GM18861 (cell line): ENCODE measurements around the gene FAM20C.

ENCODE experiments used
- ATAC-seq: cut with Tn5 transposase; IDR thresholded peaks from one replicate; pipeline ENCODE4 v1.9.1; 2021; ENCODE audit not compliant: unreplicated experiment

Gene FAM20C

DNA sequence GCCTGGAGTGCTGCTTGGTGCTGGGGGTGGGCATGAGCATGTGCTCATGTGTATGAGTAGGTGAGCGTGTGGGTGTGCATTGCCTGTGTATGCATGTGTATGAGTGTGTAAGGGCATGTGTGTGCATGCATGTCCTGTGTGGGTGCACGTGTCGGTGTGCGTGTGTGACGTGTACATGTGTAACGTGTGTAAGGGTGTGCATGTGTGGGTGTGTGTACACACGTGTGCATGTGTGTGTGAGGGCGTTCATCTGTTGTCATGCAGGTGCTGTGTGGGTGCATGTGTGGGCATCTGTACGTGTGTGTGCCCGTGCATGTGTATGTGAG is 30.3 kb downstream of the FAM20C start:
- no peak for ATAC-seq

DNA sequence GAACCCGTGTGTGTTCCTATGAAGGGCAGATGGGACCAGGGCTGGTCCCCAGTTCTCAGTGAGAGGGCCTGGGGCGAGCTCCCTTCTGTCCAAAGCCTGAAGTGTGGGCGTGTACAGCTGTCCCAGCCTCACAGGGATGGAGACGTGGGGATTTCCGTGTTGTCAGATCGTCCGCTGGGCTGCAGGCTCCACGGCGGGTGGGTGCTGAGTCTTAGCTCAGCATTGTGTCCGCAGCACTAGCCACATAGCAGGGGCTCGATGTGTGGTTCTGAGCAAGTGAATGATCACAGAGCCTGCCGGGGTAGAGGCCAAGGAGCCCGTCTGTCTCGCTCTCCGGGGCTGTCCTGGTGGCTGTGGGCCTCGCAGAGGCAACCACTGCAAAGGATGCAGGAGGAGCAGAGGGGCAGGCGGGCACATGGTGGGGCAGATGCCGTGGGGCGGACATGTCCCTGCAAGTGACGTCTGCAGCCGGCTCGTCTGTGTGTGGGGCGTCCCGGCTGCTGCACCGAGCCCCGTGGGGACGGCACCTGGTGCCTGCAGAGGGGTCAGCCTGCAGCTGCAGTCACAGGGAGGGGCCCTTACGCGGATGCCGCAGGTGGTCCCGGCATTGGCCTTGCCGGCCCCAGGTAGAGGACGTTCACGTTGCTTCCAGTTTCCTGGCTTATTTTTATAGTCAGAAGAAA is 30.9 kb downstream of the FAM20C start:
- no peak for ATAC-seq

DNA sequence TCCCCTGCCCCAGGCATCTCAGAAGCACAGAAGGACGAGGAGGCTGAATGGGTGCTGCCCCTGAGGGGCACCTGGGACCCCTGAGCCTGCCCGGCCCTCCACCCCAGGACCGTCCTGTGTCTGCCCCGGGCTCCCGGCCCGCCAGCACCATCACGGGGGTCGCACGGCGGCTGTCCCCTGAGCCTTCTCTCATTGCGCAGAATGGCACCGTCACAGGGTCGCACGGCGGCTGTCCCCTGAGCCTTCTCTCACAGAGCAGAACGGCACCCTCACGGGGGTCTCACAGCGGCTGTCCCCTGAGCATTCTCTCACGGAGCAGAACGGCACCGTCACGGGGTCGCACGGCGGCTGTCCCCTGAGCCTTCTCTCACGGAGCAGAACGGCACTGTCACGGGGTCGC is 31.5 kb downstream of the FAM20C start:
- no peak for ATAC-seq

DNA sequence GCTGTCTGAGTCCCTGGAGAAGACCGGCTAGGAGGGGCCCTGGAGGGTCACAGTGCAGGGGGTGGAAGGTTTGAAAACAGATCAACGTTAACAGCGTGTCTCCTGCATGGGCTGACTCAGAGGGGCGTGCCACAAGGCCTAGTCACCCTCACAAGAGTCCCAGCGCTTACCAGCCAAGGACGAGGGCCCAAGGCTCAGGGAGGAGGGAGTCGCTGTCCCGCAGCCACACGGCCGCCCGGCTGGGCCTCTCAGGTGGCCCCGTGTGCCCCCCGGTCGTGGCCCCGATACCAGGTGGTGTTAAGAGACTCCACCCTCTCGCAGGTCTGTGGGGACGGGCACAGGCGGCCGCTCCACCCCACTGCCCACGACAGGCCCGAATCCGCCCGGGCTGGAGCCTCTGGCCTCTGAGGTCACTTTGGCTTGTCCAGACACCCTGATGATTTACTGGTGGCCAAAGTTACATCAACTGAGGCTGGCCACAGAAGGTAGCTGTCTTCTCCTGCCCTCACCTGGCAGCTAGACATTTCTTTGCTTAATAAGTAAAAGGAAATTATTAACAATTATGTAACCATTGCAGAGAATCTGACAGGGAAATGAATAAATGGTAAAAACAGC is 34.0 kb downstream of the FAM20C start:
- no peak for ATAC-seq

DNA sequence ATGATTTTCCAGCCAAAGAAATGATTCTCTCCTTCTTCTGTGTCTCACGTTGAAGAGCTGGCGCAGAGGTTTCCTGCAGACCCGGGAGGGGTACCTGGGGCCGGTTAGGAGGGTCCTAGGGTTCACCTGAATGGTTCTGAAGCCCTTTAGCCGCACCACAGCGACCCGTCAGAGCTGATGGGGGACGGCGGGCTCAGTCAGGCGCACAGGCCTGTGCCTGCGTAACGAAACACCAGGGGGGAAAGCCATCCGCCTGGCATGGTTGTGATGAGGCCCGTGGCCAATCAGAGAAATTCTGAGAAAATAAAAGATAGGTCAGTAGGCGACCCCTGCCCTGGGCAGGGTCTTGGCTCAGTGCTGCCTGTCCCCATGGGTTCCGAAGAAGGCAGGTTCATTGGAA is 35.6 kb downstream of the FAM20C start:
- no peak for ATAC-seq

DNA sequence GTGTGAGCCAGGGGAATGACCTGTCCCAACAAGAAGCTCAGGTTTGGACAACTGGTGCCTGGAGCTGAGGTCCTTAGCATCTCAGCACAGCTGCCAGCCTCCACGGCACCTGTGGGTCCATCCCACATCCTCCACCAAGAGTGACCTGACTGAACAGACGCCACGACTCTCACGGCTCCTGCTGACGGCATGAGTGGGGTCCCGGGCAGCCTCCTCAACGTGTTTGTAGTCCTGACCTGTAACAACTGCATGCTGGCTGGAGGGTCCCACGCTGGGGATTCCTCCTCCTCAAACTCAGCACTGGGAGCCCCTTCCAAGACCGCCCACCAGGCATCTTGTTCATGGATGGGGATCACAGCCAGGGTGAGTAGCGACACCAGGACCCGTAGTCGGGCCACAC is 36.2 kb downstream of the FAM20C start:
- no peak for ATAC-seq

DNA sequence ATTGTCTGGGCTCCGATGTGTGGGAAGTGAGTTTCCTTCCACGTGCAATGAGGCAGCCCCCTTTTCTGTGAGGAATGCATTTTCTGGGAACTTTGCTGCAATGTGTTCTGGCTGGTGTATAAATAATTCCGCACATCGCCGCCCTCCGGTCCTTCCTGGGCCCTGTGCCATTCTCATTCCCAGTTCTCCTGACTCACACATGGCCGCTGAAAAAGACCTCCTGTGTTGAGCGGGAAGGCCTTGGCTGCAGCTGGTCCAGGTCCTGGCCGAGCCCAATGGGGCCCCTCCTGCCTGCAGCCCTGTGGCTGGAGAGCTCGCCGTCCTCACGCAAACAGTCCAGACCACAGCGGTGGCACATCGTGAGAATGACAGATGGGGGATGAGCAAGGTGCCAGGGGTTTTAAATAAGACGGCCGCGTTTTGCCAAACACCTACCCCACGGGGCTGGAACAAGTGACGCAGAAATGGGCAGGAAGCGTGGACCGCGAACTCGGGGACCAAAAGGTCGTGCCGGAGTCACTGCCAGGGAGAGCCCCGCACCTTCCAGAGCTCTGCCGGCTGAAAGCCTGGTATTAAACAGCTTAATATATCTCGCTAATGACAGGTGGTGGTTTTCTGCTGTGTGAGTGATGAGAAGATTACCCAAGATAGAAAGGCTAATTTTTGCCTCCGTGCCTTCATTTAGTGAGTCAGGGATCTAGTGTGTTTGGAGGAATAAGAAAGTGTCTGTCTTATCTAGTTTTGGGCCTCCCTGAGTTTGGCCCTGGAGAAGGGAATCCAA is 37.0 kb downstream of the FAM20C start:
- ATAC-seq: no peak

DNA sequence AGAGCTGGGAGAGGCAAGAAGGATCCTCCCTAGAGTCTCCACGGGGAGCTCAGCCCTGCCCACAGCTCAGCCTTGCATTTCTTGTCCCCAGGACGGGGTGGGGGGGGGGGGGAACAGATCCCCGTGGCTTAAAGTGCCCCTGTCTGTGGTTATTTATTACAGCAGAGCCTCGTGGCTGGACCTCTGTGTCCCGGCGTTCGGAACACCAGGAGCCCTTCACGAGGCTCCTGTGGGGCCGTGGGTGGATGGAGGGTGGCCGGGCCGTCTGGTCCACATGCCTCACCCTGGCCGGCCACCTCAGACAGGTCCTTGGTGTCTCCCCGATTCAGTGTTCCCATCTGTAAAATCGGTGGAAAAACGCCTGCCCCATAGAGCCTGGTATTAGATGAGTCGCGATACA is 37.9 kb downstream of the FAM20C start:
- no peak for ATAC-seq

DNA sequence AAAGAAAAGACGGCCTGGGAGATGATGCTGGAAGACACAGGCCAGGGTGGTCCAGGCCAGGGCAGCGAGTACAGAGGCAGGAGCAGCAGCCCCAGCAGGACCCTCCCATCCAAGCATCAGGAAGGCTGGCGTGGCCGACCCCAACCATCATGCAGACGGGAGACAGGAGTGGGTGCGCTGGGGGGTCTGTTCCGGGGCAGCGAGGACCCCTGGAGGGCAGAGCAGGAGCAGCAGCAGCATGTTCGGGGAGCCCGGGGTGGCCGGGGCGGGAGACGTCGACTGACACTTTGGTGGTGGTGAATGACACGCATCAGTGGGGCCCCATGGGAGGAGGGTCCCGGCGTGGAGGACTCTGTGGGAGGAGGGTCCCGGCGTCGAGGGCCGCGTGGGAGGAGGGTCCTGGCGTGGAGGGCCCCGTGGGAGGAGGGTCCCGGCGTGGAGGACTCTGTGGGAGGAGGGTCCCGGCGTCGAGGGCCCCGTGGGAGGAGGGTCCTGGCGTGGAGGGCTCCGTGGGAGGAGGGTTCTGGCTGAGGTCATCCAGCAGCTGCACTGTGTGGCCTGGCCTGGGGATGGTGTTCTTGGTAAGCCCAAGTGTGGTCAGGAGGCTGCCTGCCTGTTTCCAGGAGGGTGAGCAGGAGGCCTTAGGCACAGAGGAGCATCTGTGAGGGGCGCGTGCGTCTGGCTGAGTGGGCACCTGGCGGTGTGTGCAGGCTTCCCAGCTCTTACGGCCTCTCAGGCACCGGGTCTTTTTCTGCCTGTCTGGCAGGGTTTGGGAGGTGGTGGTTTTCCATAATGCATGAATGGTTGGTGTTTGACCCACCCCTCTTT is 38.9 kb downstream of the FAM20C start:
- no peak for ATAC-seq

DNA sequence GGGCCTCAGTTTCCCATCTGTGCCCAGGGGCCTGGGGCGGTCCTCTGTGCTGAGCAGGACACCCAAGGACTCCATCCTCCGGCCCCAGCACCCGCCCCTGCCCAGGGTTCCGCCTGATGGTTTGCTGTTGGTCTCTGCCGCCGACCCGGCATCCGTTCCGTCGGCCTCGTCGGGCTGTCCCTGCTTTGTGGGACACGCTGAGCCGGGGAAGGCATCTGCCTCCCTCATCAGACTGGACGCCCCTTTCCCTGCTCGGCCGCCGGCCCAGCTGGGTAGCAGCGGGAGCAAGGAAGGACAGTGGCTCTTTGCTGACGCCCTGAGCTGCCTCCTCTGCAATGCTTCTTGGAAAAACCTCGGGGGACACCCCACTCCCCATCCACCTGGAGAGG is 39.5 kb downstream of the FAM20C start:
- no peak for ATAC-seq

DNA sequence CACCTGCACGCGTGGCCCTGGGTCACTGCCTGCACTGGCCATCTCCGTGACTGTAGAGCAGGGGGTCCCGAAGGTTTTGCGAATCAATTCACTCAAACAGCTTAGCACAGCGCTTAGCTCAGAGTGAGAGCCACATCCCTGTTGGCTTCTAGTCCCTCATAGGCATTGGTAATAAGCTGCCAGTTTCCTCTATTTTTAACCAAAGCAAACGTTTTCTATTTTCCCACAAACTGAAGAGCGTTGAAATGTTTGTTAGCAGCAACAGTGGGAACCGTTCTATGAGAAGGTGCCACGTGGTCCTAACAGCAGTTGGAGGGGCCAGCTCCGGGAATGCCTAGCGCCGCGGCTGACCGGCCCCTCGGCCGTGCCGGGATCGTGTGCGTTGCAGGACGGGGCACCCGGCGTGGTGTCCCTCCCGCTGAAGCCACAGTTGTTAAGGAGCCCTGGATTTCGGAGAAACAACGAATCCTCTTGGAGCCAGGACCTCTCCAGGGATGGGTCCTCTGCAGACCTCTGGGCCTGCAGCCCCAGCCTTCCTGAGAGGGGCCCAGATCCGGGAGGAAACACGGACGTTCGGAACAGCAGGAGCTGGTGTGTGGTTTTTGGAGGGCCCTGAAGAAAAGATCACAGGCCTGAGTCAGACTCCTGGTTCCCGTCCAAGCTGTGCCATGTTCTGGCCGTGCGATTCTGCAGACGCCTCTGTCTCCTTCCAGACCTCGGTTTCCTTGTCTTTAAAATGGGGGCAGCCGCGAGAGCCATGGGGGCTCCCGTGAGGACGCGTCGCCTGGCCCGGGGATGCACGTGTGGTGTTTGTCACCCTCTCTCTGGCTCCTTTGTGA is 40.3 kb downstream of the FAM20C start:
- no peak for ATAC-seq

DNA sequence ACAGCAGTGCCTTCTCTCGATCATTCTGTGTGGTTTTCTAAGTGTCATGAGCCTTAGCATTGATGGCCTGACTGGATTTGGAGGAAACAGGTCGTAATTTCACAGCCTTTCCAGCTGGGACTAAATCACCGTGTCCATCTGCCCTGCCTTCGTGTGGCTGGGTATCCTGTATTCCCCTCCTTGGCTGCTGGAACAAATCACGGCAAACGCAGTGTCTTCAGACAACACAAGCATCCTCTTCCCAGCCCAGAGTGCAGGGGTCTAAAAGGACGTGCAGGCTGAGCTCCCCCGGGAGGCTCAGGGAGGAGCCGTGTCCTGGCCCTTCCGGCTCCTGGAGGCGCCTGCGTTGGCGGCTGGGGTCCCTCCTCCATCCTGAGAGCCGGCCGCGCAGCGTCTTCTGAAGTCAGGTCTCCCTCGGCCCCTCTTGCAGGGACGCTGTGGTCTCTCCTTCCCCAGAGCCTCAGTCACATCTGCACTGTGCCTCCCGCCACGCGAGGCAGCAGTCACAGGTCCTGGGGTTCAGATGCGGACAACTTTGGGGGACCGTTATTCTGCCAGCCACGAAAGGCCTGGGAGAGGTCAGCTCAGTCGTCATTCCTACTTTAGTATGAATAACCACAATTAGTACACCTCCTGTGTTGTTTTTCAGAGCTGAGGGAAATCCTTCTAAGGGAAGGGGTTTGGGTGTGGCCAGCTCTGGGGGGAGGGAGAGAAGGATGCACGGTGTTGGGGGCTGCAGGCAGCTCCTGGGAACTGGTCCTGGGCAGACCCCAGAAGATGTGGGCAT is 41.1 kb downstream of the FAM20C start:
- ATAC-seq: no peak

DNA sequence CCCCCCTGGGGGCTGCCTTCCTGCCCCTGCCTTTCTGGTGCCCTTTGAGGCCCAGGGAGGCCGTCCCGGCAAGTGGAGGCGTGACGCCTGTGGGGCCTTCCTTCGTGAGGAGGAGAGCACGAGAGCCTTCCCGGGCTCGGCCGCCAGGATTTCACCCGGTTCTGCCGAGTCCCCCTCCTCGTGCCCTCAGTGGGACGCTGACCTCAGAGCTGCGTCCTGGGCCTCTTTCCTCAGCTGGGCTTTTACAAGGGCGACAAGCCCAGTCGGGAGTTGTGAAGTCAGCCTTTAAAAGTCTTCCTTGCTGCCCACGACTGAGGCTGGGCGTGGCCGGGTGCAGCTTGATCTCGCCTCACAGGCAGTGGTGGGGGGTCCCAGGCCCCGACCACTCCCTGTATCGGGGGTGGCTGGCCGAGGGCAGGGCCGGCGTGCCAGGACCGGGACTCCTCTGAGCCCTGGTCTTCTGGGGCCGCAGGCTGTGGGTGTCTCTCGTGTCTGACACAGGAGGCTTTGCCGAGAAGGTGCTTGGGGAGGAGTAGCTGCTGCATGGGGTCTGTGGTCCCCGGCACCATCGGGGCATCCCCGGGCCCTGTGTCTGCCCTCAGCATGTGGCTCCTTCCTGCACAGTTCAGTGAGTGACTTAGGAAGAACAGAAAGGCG is 41.8 kb downstream of the FAM20C start:
- no peak for ATAC-seq

DNA sequence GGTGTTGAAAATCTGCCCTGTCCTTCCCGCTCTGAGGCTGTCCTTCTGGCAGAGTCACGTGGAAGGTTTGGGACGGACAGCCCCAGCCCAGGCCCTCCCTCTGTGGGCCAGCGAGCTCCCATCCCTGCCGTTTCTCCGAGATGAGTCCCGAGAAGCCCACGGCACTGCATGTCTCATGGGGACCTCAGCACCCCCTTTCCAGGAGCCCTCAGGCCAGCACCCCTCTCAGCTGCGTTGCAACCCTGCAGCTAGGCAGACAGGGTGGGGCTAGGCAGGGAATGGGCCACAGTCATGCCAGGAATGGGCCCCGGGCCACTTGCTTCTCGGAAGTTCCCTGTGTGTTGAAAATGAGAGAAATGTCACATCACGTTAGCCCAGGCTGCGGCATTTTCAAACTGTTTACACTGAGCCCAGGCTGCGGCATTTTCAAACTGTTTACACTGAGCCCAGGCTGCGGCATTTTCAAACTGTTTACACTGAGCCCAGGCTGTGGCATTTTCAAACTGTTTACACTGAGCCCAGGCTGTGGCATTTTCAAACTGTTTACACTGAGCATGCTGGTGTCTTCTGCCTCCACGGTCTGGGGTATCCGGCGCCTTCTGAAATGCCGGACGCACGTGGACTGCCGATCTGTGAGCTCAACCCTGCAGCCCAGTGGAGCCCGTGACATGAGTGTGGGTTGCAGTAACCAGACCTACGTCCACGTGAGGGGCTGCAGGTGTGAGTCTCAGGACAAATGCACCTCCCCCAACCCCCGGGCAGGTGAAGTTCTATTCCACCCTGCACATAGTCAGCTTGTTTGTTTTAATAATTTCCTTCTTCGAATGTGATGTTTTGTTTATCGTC is 42.6 kb downstream of the FAM20C start:
- no peak for ATAC-seq

DNA sequence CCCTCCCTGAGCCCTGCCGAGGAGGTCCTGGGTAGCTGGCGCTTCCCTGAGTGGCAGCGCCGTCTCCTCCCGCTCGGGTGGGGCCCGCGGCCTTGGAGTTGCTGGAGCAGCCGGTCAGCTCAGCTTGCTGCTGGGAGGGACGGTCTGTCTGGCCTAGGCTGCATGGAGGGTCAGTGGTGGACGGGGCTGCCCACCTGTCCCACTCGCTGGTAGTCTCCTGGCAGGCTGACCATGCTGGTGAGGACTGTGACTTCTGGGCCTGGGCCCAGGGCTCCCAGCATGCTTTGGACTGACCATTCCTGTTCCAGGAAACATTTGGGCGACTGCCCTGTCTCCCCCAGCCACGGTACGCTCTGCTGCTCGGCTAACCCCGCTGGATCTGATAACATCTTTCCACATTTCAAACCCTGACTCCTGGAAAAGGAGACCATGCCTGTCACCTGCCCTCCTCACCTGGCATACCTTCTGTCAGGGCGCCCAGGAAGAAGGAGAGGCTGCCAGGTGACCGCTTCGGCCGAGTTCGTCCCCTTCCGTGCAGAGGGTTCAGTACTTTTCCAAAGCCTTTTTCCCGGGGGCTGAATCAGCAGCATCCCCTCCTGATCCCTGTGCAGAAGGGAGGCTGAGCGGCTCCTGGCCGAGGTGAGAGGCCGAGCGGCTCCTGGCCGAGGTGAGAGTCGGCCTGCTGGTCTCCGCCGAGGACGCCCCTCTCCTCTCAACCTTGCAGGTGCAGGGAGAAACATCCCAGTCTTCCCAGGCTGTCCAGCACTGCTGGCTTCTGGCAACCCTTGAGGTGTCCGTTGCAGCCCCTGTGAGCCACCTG is 43.4 kb downstream of the FAM20C start:
- ATAC-seq: no peak

DNA sequence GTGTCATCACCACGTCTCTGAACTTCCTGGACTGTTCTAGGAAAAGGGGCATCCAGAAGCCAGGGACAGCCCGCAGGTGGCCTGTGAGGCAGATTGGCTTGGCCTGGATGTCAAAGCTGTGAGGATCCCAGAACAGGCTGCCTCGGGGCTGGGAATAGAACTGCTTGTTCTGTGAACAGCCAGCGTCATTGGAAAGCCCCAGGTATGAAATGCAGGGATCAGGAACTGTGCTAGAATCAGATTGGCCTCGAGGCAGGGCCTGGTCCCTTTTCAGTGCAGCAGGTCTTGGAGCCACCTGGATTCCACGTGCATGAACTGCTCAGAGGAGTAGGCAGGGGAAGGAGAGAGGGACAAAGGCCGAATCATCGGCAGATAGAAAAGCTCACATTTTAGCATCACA is 44.6 kb downstream of the FAM20C start:
- ATAC-seq: no peak

DNA sequence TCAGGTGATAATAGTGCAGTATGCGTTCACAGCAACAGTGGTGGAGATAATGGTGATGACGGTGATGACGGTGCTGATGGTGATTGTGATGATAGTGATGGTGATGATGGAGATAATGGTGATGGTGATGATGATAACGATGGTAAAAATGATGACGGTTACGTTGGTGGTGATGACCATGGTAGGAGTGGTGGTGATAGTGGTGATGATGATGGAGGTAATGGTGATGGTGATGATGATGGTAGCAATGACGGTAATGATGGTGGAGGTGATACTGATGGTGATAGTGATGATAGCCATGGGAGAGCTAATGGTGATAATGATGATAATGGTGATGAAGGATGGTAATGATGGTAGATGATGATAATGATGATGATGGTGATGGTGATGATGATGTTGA is 45.0 kb downstream of the FAM20C start:
- no peak for ATAC-seq
